Nephron progenitor cell (in vitro differentiated cells): ENCODE results near the gene TNFRSF4.

Experiments
- DNase-seq: peaks from one replicate; pipeline ENCODE4 v3.0.0; 2021
- H3K27ac Mint-ChIP-seq: 2 replicates; pipeline ENCODE4 v1.8.0; 2021; ENCODE audit warnings: mild to moderate bottlenecking, moderate library complexity, mixed read lengths
- H3K27me3 Mint-ChIP-seq: 2 replicates; pipeline ENCODE4 v1.8.0; 2021; ENCODE audit warnings: mild to moderate bottlenecking, low read depth, mixed read lengths; ENCODE audit not compliant: poor library complexity
- H3K36me3 Mint-ChIP-seq: 2 replicates; pipeline ENCODE4 v1.8.0; 2021; ENCODE audit warnings: low read depth, mixed read lengths
- H3K4me1 Mint-ChIP-seq: 2 replicates; pipeline ENCODE4 v1.8.0; 2021; ENCODE audit warnings: mixed read lengths
- H3K4me3 Mint-ChIP-seq: 2 replicates; pipeline ENCODE4 v1.8.0; 2021; ENCODE audit warnings: mild to moderate bottlenecking, moderate library complexity, mixed read lengths
- H3K9me3 Mint-ChIP-seq: 2 replicates; pipeline ENCODE4 v1.8.0; 2021; ENCODE audit warnings: mild to moderate bottlenecking, moderate library complexity, mixed read lengths
- CTCF ChIP-seq: fragments of 200-600 bp; sonication (generic); IDR thresholded peaks from 2 replicates; pipeline ENCODE4 v1.5.0; 2021; ENCODE audit warnings: antibody characterized with exemption

TNFRSF4 gene

DNA sequence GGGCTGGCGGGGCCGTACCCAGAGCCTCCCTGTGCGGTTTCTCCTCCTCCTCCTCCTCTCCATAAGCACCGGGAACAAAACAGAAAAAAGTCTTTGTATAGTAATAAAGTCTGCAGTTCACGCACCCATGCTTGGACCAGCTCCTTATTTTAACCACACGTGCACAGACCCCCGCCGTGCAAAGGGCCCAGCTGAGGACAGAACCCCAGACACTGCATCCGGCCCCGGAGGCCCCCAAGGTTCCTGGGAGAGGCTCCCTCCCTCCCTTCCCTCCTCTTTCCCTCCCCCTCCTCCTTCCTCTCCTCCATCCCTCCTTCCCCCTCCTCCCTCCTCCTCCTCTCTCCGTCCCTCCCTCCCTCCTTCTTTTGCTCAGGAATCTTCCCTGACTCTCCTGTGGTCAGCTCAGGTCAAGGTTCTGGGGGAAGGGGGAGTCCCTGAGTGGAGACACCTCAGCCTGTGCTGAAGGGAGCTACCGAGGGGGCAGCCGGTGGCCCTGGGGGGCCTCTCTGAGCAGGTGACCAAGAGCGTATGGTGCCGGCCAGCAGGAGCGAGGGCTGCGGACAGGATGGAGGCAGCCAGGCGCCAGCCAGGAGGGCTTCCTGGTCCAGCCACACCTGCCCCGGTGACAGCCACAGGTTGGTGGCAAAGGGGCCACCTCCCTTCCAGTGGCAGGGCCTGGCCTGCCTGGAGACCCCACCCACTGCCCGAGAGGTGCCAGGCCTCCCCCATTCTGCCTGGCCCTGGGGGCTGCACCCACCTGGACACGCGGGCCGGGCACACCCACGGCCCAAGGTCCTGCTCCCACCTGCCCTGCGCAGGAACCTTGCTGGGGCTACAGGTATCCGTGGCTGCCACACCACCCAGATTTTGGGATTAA, 43.5 kb downstream of the TNFRSF4 start:
- H3K4me3 Mint-ChIP-seq: no peak overlapping the region
- H3K27ac Mint-ChIP-seq: no peak overlapping the region
- peaks cover 24% of the 10 kb centered on the region for H3K4me1 Mint-ChIP-seq
- H3K9me3 Mint-ChIP-seq: no peaks in the 10 kb centered on the region
- no peaks in the 10 kb centered on the region for H3K36me3 Mint-ChIP-seq
- H3K27me3 Mint-ChIP-seq: peaks cover 30% of the 10 kb centered on the region
- peak; percentile 11 for DNase-seq
- TF ChIP-seq CTCF: no peak

DNA sequence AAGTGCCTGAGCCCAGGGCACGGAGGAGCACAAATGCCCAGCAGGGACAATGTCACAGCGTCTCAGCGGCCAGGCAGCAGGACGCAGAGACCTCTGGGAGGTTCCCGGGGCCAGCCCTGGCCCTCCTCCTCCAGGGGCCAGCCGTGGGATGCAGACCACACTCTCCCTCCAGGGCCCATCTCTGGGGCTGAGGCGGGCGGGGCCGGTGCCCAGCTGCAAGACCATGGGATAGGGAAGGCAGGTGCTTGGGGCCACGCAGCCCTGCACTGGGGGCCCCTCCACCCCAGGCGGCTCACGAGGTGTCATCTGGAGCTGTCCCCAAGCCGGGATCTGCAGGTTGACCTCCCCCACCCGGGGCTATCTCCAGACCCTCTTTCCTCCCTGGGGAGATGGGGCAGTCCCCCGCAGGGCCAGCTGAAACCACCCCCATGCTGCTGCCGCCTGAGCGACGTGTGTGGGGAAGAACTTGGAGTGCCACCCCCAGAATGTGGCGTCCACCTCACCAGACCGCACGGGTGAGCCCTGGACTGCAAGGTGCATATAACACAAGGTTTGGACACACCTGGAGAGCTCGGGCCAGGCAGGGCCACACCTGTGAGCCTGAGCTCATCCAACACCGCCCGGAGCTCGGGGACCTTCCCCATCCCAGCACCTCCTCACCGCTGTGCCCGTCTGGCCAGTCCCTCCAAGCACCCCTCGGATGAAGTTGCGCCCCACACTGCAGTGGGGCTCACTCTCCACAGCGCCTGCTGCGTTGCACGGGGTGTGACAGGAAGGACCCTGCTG, 44.3 kb downstream of the TNFRSF4 start:
- TF ChIP-seq CTCF: no peak
- no peak overlapping the region for H3K27ac Mint-ChIP-seq
- H3K9me3 Mint-ChIP-seq: no peaks in the 10 kb centered on the region
- peak; percentile 4 for DNase-seq
- H3K4me3 Mint-ChIP-seq: no peak overlapping the region
- peaks cover 22% of the 10 kb centered on the region for H3K27me3 Mint-ChIP-seq
- H3K36me3 Mint-ChIP-seq: no peaks in the 10 kb centered on the region
- H3K4me1 Mint-ChIP-seq: peaks cover 29% of the 10 kb centered on the region

GRCh38 chr1:1168451-1169411, 45.2 kb downstream of the TNFRSF4 start:
- Mint-ChIP-seq H3K4me3 (no peak overlapping the region), H3K36me3 (no peaks in the 10 kb centered on the region), H3K9me3 (no peaks in the 10 kb centered on the region), H3K27ac (no peak overlapping the region), H3K27me3 (peaks cover 22% of the 10 kb centered on the region), H3K4me1 (peaks cover 31% of the 10 kb centered on the region)
- TF ChIP-seq CTCF: no peak
- peak; percentile 12 for DNase-seq

GRCh38 chr1:1167841-1168450, 46.0 kb downstream of the TNFRSF4 start:
- DNase-seq: peak; percentile 3
- no peak overlapping the region for H3K4me3 Mint-ChIP-seq
- peaks cover 25% of the 10 kb centered on the region for H3K27me3 Mint-ChIP-seq
- no peak for TF ChIP-seq CTCF
- no peaks in the 10 kb centered on the region for H3K9me3 Mint-ChIP-seq
- peaks cover 35% of the 10 kb centered on the region for H3K4me1 Mint-ChIP-seq
- H3K27ac Mint-ChIP-seq: no peak overlapping the region
- H3K36me3 Mint-ChIP-seq: no peaks in the 10 kb centered on the region

DNA sequence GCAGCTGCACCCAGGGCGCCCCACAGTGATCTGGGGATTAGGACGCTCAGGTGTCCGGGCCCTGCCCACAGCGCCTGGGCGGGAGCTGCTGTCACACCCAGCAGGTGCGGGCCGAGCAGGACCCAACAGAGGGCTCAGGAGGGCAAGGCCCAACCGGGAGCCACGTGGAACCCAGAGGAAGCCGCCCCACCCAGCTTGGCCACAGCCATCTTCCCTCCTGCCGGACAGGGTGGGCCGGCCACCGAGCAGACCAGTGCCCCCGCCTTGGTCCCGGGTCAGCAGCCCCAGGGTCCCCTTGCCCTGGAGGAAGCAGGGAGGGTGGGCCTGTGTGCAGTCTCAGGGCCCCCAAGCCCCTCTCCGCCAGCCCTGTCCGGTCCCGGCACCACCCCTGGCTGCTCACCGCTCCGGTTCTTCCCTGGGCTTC, 46.5 kb downstream of the TNFRSF4 start:
- DNase-seq: peak; percentile 11
- H3K27ac Mint-ChIP-seq: no peak overlapping the region
- no peaks in the 10 kb centered on the region for H3K9me3 Mint-ChIP-seq
- peaks cover 22% of the 10 kb centered on the region for H3K27me3 Mint-ChIP-seq
- peaks cover 35% of the 10 kb centered on the region for H3K4me1 Mint-ChIP-seq
- H3K36me3 Mint-ChIP-seq: no peaks in the 10 kb centered on the region
- H3K4me3 Mint-ChIP-seq: no peak overlapping the region
- no peak for TF ChIP-seq CTCF
